Cerebellar nuclear complex (tissue), 1 donor: ENCODE measurements around the gene PHF2.

Experiments used
- DNase-seq, 2 experiments: peaks; one replicate each; lab custom pipeline; 2025; lab: John Stamatoyannopoulos, UW

The PHF2 gene

GRCh38 chr9:93630806-93631411 is 54.5 kb downstream of the PHF2 start:
- DNase-seq, result no peak

GRCh38 chr9:93633492-93634221 is 57.3 kb downstream of the PHF2 start:
- no peak for DNase-seq

- DNase-seq, result no peak
Observed at GRCh38 chr9:93634311-93635185, 58.2 kb downstream of the PHF2 start.

GRCh38 chr9:93635186-93636107 is 59.1 kb downstream of the PHF2 start:
- DNase-seq, result no peak

- no peak for DNase-seq
Observed at GRCh38 chr9:93636172-93636661, 59.8 kb downstream of the PHF2 start.

GRCh38 chr9:93636667-93637066 is 60.3 kb downstream of the PHF2 start:
- DNase-seq, result no peak

GRCh38 chr9:93637886-93638285 is 61.5 kb downstream of the PHF2 start:
- DNase-seq, result no peak

- DNase-seq, result no peak
Observed at GRCh38 chr9:93640027-93640426, 63.6 kb downstream of the PHF2 start.

GRCh38 chr9:93642961-93643360 is 66.6 kb downstream of the PHF2 start:
- no peak for DNase-seq

- no peak for DNase-seq
Observed at GRCh38 chr9:93644397-93645088, 68.2 kb downstream of the PHF2 start.

- DNase-seq, result no peak
Observed at GRCh38 chr9:93645149-93645889, 68.9 kb downstream of the PHF2 start.

- DNase-seq, result no peak
Observed at GRCh38 chr9:93645921-93646639, 69.7 kb downstream of the PHF2 start.

GRCh38 chr9:93646640-93647178 is 70.3 kb downstream of the PHF2 start:
- DNase-seq, result no peak

GRCh38 chr9:93648181-93648580 is 71.8 kb downstream of the PHF2 start:
- no peak for DNase-seq

GRCh38 chr9:93648836-93649235 is 72.5 kb downstream of the PHF2 start:
- DNase-seq, result no peak

GRCh38 chr9:93649610-93650261 is 73.4 kb downstream of the PHF2 start:
- DNase-seq, result no peak

GRCh38 chr9:93650448-93650847 is 74.1 kb downstream of the PHF2 start:
- no peak for DNase-seq

- no peak for DNase-seq
Observed at GRCh38 chr9:93651521-93651950, 75.2 kb downstream of the PHF2 start.
